Duodenal mucosa (tissue), 2 donors: Measurements from ENCODE around the gene PRR36.
"Not testable (repeated sequence)": the region's sequence is repeated elsewhere in the genome, so short reads cannot be mapped to it uniquely, and the experiment has no call there.

ENCODE experiments used
- H3K27ac ChIP-seq: one replicate; pipeline ENCODE4 v1.7.0; 2013; ENCODE audit warnings: low read depth, low read length
- H3K27me3 ChIP-seq, 2 donors: one replicate each; pipeline ENCODE4 v1.7.0; 2013; ENCODE audit warnings: low read length in 2 of 2, control low read depth in 1 of 2; ENCODE audit not compliant: insufficient read depth in 2 of 2, control insufficient read depth in 1 of 2
- H3K36me3 ChIP-seq, 2 donors: one replicate each; pipeline ENCODE4 v1.7.0; 2013; ENCODE audit warnings: low read length in 2 of 2, control low read depth in 1 of 2; ENCODE audit not compliant: insufficient read depth in 2 of 2, control insufficient read depth in 1 of 2
- H3K4me1 ChIP-seq, 2 donors: one replicate each; pipeline ENCODE4 v1.7.0; 2013; ENCODE audit warnings: low read length in 2 of 2, control low read depth in 1 of 2; ENCODE audit not compliant: insufficient read depth in 2 of 2, control insufficient read depth in 1 of 2
- H3K4me3 ChIP-seq, 2 donors: one replicate each; pipeline ENCODE4 v1.7.0; 2013; ENCODE audit warnings: low read length in 2 of 2, low read depth in 1 of 2
- H3K9ac ChIP-seq, 2 donors: one replicate each; pipeline ENCODE4 v1.7.0; 2013; ENCODE audit warnings: low read length in 2 of 2, low read depth in 1 of 2
- H3K9me3 ChIP-seq, 2 donors: one replicate each; pipeline ENCODE4 v1.7.0; 2013; ENCODE audit warnings: low read length in 2 of 2, control low read depth in 1 of 2; ENCODE audit not compliant: control insufficient read depth in 1 of 2

The PRR36 gene

GRCh38 chr19:7918615-7919421, 44.6 kb upstream of the PRR36 start:
- H3K4me3 ChIP-seq: peak overlapping the region; percentile 66 to 75
- H3K4me1 ChIP-seq: peaks cover 27 to 42% of the 10 kb centered on the region in 2 donors
- peaks cover 25 to 27% of the 10 kb centered on the region in 2 donors for H3K27me3 ChIP-seq
- H3K9me3 ChIP-seq: no peaks in the 10 kb centered on the region
- H3K9ac ChIP-seq: peak overlapping the region; percentile 44 to 62
- H3K27ac ChIP-seq: no peak overlapping the region
- H3K36me3 ChIP-seq: peaks cover 9 to 11% of the 10 kb centered on the region in 2 donors

GRCh38 chr19:7918062-7918614, 43.9 kb upstream of the PRR36 start:
- peak overlapping the region; percentile 66 to 75 for H3K4me3 ChIP-seq

GRCh38 chr19:7917267-7918061, 43.3 kb upstream of the PRR36 start:
- Histone ChIP-seq H3K36me3 (peaks cover 7 to 12% of the 10 kb centered on the region in 2 donors), H3K4me1 (peaks cover 27 to 42% of the 10 kb centered on the region in 2 donors), H3K4me3 (peak overlapping the region; percentile 15 to 50), H3K27ac (no peak overlapping the region), H3K9me3 (no peaks in the 10 kb centered on the region), H3K9ac (peak overlapping the region in 1 of 2 donors; percentile 38), H3K27me3 (peaks cover 25 to 27% of the 10 kb centered on the region in 2 donors)

More at GRCh38 chr19:7918062-7918614, 43.9 kb upstream of the PRR36 start:
- Histone ChIP-seq H3K27me3 (peaks cover 25 to 27% of the 10 kb centered on the region in 2 donors), H3K4me1 (peaks cover 27 to 42% of the 10 kb centered on the region in 2 donors), H3K36me3 (peaks cover 9 to 11% of the 10 kb centered on the region in 2 donors)
- not testable (repeated sequence) for H3K9ac ChIP-seq, H3K9me3 ChIP-seq, H3K27ac ChIP-seq

- Histone ChIP-seq H3K27me3 (peaks cover 25 to 27% of the 10 kb centered on the region in 2 donors), H3K36me3 (peaks cover 2 to 11% of the 10 kb centered on the region in 2 donors), H3K9ac (no peak overlapping the region), H3K4me3 (peak overlapping the region in 1 of 2 donors; percentile 50), H3K4me1 (peaks cover 27 to 38% of the 10 kb centered on the region in 2 donors), H3K27ac (no peak overlapping the region), H3K9me3 (no peaks in the 10 kb centered on the region)
These were observed 42.7 kb upstream of the PRR36 start for GRCh38 chr19:7916955-7917266.

- Histone ChIP-seq H3K36me3 (peaks cover 2 to 15% of the 10 kb centered on the region in 2 donors), H3K27ac (no peak overlapping the region)
These were observed 42.1 kb upstream of the PRR36 start for GRCh38 chr19:7916103-7916954.

GRCh38 chr19:7915250-7916102, 41.3 kb upstream of the PRR36 start:
- Histone ChIP-seq H3K27me3 (peaks cover 25 to 27% of the 10 kb centered on the region in 2 donors), H3K4me3 (no peak overlapping the region), H3K4me1 (peaks cover 16 to 27% of the 10 kb centered on the region in 2 donors), H3K9ac (no peak overlapping the region), H3K36me3 (peaks cover 8 to 23% of the 10 kb centered on the region in 2 donors), H3K27ac (no peak overlapping the region), H3K9me3 (no peaks in the 10 kb centered on the region)

More at GRCh38 chr19:7916103-7916954, 42.1 kb upstream of the PRR36 start:
- H3K4me3 ChIP-seq: peak overlapping the region in 1 of 2 donors; percentile 8
- no peaks in the 10 kb centered on the region for H3K9me3 ChIP-seq
- peaks cover 25 to 27% of the 10 kb centered on the region in 2 donors for H3K27me3 ChIP-seq
- peaks cover 21 to 32% of the 10 kb centered on the region in 2 donors for H3K4me1 ChIP-seq
- no peak overlapping the region for H3K9ac ChIP-seq

- H3K4me1 ChIP-seq: peaks cover 13 to 24% of the 10 kb centered on the region in 2 donors
- peaks cover 9 to 31% of the 10 kb centered on the region in 2 donors for H3K36me3 ChIP-seq
- no peaks in the 10 kb centered on the region for H3K9me3 ChIP-seq
- H3K27me3 ChIP-seq: peaks cover 25 to 27% of the 10 kb centered on the region in 2 donors
- H3K4me3 ChIP-seq: no peak within 1 kb of the TSS
- no peak within 1 kb of the TSS for H3K27ac ChIP-seq
- H3K9ac ChIP-seq: no peak within 1 kb of the TSS
These were observed 40.4 kb upstream of the PRR36 start, which contains the start of gene TGFBR3L for GRCh38 chr19:7914598-7915045. Gene TGFBR3L, plus strand, starts transcription at chr19:7914830.

GRCh38 chr19:7914099-7914498, 39.9 kb upstream of the PRR36 start:
- Histone ChIP-seq H3K27ac (no peak overlapping the region), H3K27me3 (peaks cover 25 to 27% of the 10 kb centered on the region in 2 donors)

More at GRCh38 chr19:7914099-7914498, 39.9 kb upstream of the PRR36 start:
- no peaks in the 10 kb centered on the region for H3K9me3 ChIP-seq
- H3K4me1 ChIP-seq: peaks cover 12 to 19% of the 10 kb centered on the region in 2 donors
- peaks cover 9 to 35% of the 10 kb centered on the region in 2 donors for H3K36me3 ChIP-seq
- no peak overlapping the region for H3K9ac ChIP-seq
- H3K4me3 ChIP-seq: no peak overlapping the region
